Osteocyte (in vitro differentiated cells): ENCODE results near the gene IFNK. TPM values are rescaled to one million over a fixed set of nuclear protein-coding genes. Genes with fewer than 3 reads are reported as not detected.

Source experiments
- DNase-seq: peaks from one replicate; pipeline ENCODE4 v3.0.0; 2021; ENCODE audit warnings: mixed read lengths; ENCODE audit not compliant: unreplicated experiment; ENCODE audit errors: extremely low spot score
- H3K27ac Mint-ChIP-seq: one replicate; pipeline ENCODE4 v1.8.0; 2021; ENCODE audit warnings: mild to moderate bottlenecking, mixed read lengths; ENCODE audit not compliant: unreplicated experiment
- H3K27me3 Mint-ChIP-seq: one replicate; pipeline ENCODE4 v1.8.0; 2021; ENCODE audit warnings: mixed read lengths; ENCODE audit not compliant: unreplicated experiment
- H3K36me3 Mint-ChIP-seq: one replicate; pipeline ENCODE4 v1.8.0; 2021; ENCODE audit warnings: mixed read lengths; ENCODE audit not compliant: unreplicated experiment
- H3K4me1 Mint-ChIP-seq: one replicate; pipeline ENCODE4 v1.8.0; 2021; ENCODE audit warnings: mixed read lengths; ENCODE audit not compliant: unreplicated experiment
- H3K4me3 Mint-ChIP-seq: one replicate; pipeline ENCODE4 v1.8.0; 2021; ENCODE audit warnings: mild to moderate bottlenecking, moderate library complexity, mixed read lengths; ENCODE audit not compliant: unreplicated experiment
- H3K9me3 Mint-ChIP-seq: one replicate; pipeline ENCODE4 v1.8.0; 2021; ENCODE audit warnings: mixed read lengths; ENCODE audit not compliant: unreplicated experiment
- total RNA-seq: library from RNA; stranded (reverse); gene quantifications from 2 replicates; pipeline ENCODE4 v1.2.1, GENCODE V29; 2021
- TF ChIP-seq, protein P1 (sequence below): fragments of 200-600 bp; sonication (generic); IDR thresholded peaks from 2 replicates; pipeline ENCODE4 v1.5.0; 2021; ENCODE audit warnings: antibody characterized with exemption, mild to moderate bottlenecking, moderate library complexity

The IFNK gene
- total RNA-seq, 1 donor from 2014 or later: not detected

DNA sequence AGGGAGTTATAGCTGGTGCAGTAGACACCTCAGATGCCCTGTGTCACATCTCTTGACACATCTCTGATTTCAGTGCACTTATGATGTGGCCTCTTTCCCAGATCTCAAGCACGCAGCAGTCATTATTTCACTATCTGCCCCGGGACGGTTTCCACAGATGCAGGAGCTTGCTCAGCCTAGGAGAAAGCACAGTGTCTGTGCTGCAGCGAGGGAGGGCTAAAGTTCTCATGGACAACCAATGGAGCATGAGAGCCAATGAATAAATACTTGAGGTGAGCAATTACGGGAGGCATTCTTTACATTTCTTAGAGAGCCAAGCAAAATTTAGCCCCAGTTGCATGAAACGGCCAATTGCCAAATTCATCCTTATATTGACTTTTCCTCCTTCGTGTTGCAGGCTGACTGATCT, 12.9 kb downstream of the IFNK start:
- H3K4me3 Mint-ChIP-seq: no peak overlapping the region
- TF ChIP-seq, protein P1, sequence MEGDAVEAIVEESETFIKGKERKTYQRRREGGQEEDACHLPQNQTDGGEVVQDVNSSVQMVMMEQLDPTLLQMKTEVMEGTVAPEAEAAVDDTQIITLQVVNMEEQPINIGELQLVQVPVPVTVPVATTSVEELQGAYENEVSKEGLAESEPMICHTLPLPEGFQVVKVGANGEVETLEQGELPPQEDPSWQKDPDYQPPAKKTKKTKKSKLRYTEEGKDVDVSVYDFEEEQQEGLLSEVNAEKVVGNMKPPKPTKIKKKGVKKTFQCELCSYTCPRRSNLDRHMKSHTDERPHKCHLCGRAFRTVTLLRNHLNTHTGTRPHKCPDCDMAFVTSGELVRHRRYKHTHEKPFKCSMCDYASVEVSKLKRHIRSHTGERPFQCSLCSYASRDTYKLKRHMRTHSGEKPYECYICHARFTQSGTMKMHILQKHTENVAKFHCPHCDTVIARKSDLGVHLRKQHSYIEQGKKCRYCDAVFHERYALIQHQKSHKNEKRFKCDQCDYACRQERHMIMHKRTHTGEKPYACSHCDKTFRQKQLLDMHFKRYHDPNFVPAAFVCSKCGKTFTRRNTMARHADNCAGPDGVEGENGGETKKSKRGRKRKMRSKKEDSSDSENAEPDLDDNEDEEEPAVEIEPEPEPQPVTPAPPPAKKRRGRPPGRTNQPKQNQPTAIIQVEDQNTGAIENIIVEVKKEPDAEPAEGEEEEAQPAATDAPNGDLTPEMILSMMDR: no peak
- H3K27ac Mint-ChIP-seq: no peak overlapping the region
- peaks cover 37% of the 10 kb centered on the region for H3K4me1 Mint-ChIP-seq
- DNase-seq: no peak
- peaks cover 10% of the 10 kb centered on the region for H3K27me3 Mint-ChIP-seq
- no peaks in the 10 kb centered on the region for H3K36me3 Mint-ChIP-seq
- H3K9me3 Mint-ChIP-seq: no peaks in the 10 kb centered on the region

- Mint-ChIP-seq H3K4me1 (peaks cover 44% of the 10 kb centered on the region), H3K9me3 (no peaks in the 10 kb centered on the region), H3K36me3 (no peaks in the 10 kb centered on the region), H3K4me3 (no peak overlapping the region), H3K27ac (no peak overlapping the region), H3K27me3 (peaks cover 7% of the 10 kb centered on the region)
- TF ChIP-seq, protein P1: no peak
- no peak for DNase-seq
Observed at GRCh38 chr9:27537756-27538155, 13.7 kb downstream of the IFNK start.

- DNase-seq: no peak
- Mint-ChIP-seq H3K4me1 (peaks cover 52% of the 10 kb centered on the region), H3K27me3 (peaks cover 2% of the 10 kb centered on the region), H3K36me3 (no peaks in the 10 kb centered on the region), H3K9me3 (no peaks in the 10 kb centered on the region), H3K27ac (no peak overlapping the region), H3K4me3 (no peak overlapping the region)
- TF ChIP-seq, protein P1: no peak
Observed at GRCh38 chr9:27538647-27539046, 14.6 kb downstream of the IFNK start.

GRCh38 chr9:27539479-27540441, 15.7 kb downstream of the IFNK start:
- peaks cover 52% of the 10 kb centered on the region for H3K4me1 Mint-ChIP-seq
- DNase-seq: no peak

DNA sequence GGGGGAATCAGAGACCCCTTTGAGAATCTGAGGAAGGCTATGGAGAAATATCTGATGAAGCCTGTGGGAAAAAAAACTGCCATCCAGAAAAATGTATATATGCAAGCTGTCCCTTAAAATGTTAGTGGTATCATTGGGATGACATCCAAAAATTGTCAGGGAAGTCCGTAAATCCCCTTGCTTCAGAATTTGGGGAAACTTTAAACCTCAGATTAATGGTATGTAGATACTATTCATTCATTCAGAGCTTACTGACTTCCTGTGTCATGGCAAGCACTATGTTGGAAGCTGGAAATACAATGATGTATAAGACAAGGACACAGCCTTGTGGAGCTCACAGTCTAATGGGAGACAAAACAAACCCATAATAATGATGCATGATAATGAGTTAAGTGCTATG, 16.4 kb downstream of the IFNK start:
- TF ChIP-seq, protein P1: no peak
- DNase-seq: no peak
- H3K36me3 Mint-ChIP-seq: peaks cover 2% of the 10 kb centered on the region
- H3K27me3 Mint-ChIP-seq: no peaks in the 10 kb centered on the region
- no peak overlapping the region for H3K4me3 Mint-ChIP-seq
- no peaks in the 10 kb centered on the region for H3K9me3 Mint-ChIP-seq
- H3K4me1 Mint-ChIP-seq: peaks cover 52% of the 10 kb centered on the region
- H3K27ac Mint-ChIP-seq: peak overlapping the region; percentile 87

More at GRCh38 chr9:27539479-27540441, 15.7 kb downstream of the IFNK start:
- Mint-ChIP-seq H3K36me3 (peaks cover 2% of the 10 kb centered on the region), H3K4me3 (peak overlapping the region; percentile 26), H3K27ac (peak overlapping the region; percentile 87), H3K27me3 (no peaks in the 10 kb centered on the region), H3K9me3 (no peaks in the 10 kb centered on the region)
- TF ChIP-seq, protein P1: no peak
